CD4-positive, alpha-beta memory T cell (primary cell): ENCODE measurements around the gene MMP10. TPM values are rescaled to one million over a fixed set of nuclear protein-coding genes. Genes with fewer than 3 reads are reported as not detected.

ENCODE experiments used
- CTCF ChIA-PET: fragments of 350-600 bp; sonication (Branson Sonifier 250); formaldehyde crosslinking; loops from one replicate; lab custom pipeline; 2021; ENCODE audit warnings: inconsistent platforms; ENCODE audit not compliant: partially characterized antibody; lab: Charles Lee
- POLR2A ChIA-PET: fragments of 350-600 bp; sonication (Branson Sonifier 250); formaldehyde crosslinking; loops from one replicate; lab custom pipeline; 2021; ENCODE audit not compliant: partially characterized antibody; lab: Charles Lee
- DNase-seq, 5 donors: peaks; one replicate each; pipeline versions ENCODE4 v3.0.0 to v3.0.0-alpha.2; 2020 to 2022; ENCODE audit warnings: mixed read lengths in 1 of 5
- H3K27ac ChIP-seq: one replicate; pipeline ENCODE4 v1.7.0; 2013; ENCODE audit warnings: low read depth, low read length
- H3K27me3 ChIP-seq: 2 replicates; pipeline ENCODE4 v1.7.0; 2013; ENCODE audit warnings: mild to moderate bottlenecking, low read length, moderate library complexity; ENCODE audit not compliant: insufficient read depth
- H3K36me3 ChIP-seq: 2 replicates; pipeline ENCODE4 v1.7.0; 2013; ENCODE audit warnings: mild to moderate bottlenecking, low read length, moderate library complexity; ENCODE audit not compliant: insufficient read depth
- H3K4me1 ChIP-seq: 2 replicates; pipeline ENCODE4 v1.7.0; 2013; ENCODE audit warnings: mild to moderate bottlenecking, low read length, moderate library complexity; ENCODE audit not compliant: insufficient read depth
- H3K4me3 ChIP-seq, 2 donors: one replicate each; pipeline ENCODE4 v1.7.0; 2013; ENCODE audit warnings: low read length in 2 of 2, mild to moderate bottlenecking in 1 of 2
- H3K9me3 ChIP-seq, 2 donors: one replicate each; pipeline ENCODE4 v1.7.0; 2013; ENCODE audit warnings: low read length in 2 of 2, control low read depth in 1 of 2; ENCODE audit not compliant: control insufficient read depth in 1 of 2
- H3K27ac Mint-ChIP-seq, 7 donors: one replicate each; pipeline ENCODE4 v1.8.0; 2020 to 2021; ENCODE audit warnings: mixed read lengths in 7 of 7, mild to moderate bottlenecking in 6 of 7, inconsistent platforms in 3 of 7, moderate library complexity in 3 of 7
- H3K27me3 Mint-ChIP-seq, 2 donors: one replicate each; pipeline ENCODE4 v1.8.0; 2020 to 2021; ENCODE audit warnings: mixed read lengths in 2 of 2
- H3K36me3 Mint-ChIP-seq, 2 donors: one replicate each; pipeline ENCODE4 v1.8.0; 2020 to 2021; ENCODE audit warnings: mixed read lengths in 2 of 2, inconsistent platforms in 1 of 2, mild to moderate bottlenecking in 1 of 2
- H3K4me1 Mint-ChIP-seq, 4 donors: one replicate each; pipeline ENCODE4 v1.8.0; 2020 to 2021; ENCODE audit warnings: mixed read lengths in 4 of 4, mild to moderate bottlenecking in 1 of 4
- H3K4me3 Mint-ChIP-seq, 8 donors: one replicate each; pipeline ENCODE4 v1.8.0; 2020 to 2021; ENCODE audit warnings: mixed read lengths in 8 of 8, mild to moderate bottlenecking in 7 of 8, moderate library complexity in 6 of 8, inconsistent platforms in 3 of 8
- H3K9me3 Mint-ChIP-seq, 8 donors: one replicate each; pipeline ENCODE4 v1.8.0; 2020 to 2021; ENCODE audit warnings: mixed read lengths in 8 of 8, mild to moderate bottlenecking in 5 of 8, inconsistent platforms in 3 of 8, moderate library complexity in 1 of 8
- intact Hi-C: fragments of 100-400 bp; cut with micrococcal nuclease; formaldehyde crosslinking; loops from one replicate; pipeline ENCODE4 v1.15.1; 2023
- polyA plus RNA-seq, 2 donors: library from polyadenylated mRNA; unstranded; fragments of 300-500 nt; fragmentation: Illumina TruSeq; gene quantifications; one replicate each; pipeline ENCODE4 v1.2.3, GENCODE V29; 2021
- total RNA-seq, 2 experiments: library from RNA; stranded (reverse); gene quantifications; one replicate each; pipeline ENCODE4 v1.2.3, GENCODE V29; 2021

The MMP10 gene
- total and polyA plus RNA-seq, 4 experiments from 2014 or later = not detected

DNA sequence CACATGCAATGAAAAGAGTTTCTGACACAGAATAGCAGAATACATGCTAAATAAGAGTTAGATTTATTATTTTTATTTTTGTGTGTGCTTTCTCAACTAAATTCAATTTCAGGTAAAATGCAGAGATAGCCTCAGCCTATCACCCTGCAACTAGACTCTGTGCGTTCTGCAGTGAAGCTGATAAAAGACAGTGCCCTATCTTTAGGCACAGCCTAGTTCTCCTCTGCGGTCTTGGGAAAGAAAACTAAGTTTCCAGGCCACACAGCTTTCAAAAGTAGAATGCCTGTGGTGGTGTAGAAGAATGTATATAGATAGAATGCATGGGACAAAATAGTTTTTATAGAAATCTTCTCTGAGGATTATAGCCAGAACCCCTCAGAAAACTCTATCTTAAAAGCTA lies 29.5 kb upstream of the MMP10 start:
- Mint-ChIP-seq H3K27ac (no peak overlapping the region), H3K4me1 (no peaks in the 10 kb centered on the region), H3K4me3 (no peak overlapping the region), H3K27me3 (peaks cover 0 to 3% of the 10 kb centered on the region in 2 donors), H3K9me3 (peaks cover 0 to 7% (median under 1%) of the 10 kb centered on the region in 8 donors), H3K36me3 (no peaks in the 10 kb centered on the region)
- Histone ChIP-seq H3K9me3 (no peaks in the 10 kb centered on the region), H3K27me3 (no peaks in the 10 kb centered on the region), H3K4me3 (no peak overlapping the region), H3K27ac (no peak overlapping the region), H3K36me3 (no peaks in the 10 kb centered on the region), H3K4me1 (no peaks in the 10 kb centered on the region)
- ChIA-PET CTCF (no interaction called here), POLR2A (no interaction called here)
- DNase-seq = no peak
- intact Hi-C loops = no loop called here

- DNase-seq = no peak
- Histone ChIP-seq H3K9me3 (no peaks in the 10 kb centered on the region), H3K4me1 (no peaks in the 10 kb centered on the region), H3K27ac (no peak overlapping the region), H3K27me3 (no peaks in the 10 kb centered on the region), H3K36me3 (no peaks in the 10 kb centered on the region), H3K4me3 (no peak overlapping the region)
- CTCF ChIA-PET = no interaction called here
- H3K27me3 Mint-ChIP-seq = peaks cover 0 to 13% of the 10 kb centered on the region in 2 donors
- no peaks in the 10 kb centered on the region for H3K4me1 Mint-ChIP-seq
- H3K36me3 Mint-ChIP-seq = no peaks in the 10 kb centered on the region
- no peak overlapping the region for H3K4me3 Mint-ChIP-seq
- no peaks in the 10 kb centered on the region for H3K9me3 Mint-ChIP-seq
- intact Hi-C loops = no loop called here
- H3K27ac Mint-ChIP-seq = no peak overlapping the region
- POLR2A ChIA-PET = no interaction called here
Measured at GRCh38 chr11:102807921-102808320, 27.5 kb upstream of the MMP10 start.

GRCh38 chr11:102806296-102806695 lies 25.9 kb upstream of the MMP10 start:
- Mint-ChIP-seq H3K4me3 (no peak overlapping the region), H3K27me3 (peaks cover 0 to 13% of the 10 kb centered on the region in 2 donors), H3K27ac (no peak overlapping the region), H3K36me3 (no peaks in the 10 kb centered on the region), H3K9me3 (no peaks in the 10 kb centered on the region), H3K4me1 (no peaks in the 10 kb centered on the region)
- no peaks in the 10 kb centered on the region for H3K4me1 ChIP-seq
- ChIA-PET CTCF (no interaction called here), POLR2A (no interaction called here)
- no peak overlapping the region for H3K4me3 ChIP-seq
- no peak overlapping the region for H3K27ac ChIP-seq
- DNase-seq = no peak
- H3K9me3 ChIP-seq = no peaks in the 10 kb centered on the region
- H3K27me3 ChIP-seq = no peaks in the 10 kb centered on the region
- intact Hi-C loops = no loop called here
- H3K36me3 ChIP-seq = no peaks in the 10 kb centered on the region

- Mint-ChIP-seq H3K4me3 (no peak overlapping the region), H3K36me3 (no peaks in the 10 kb centered on the region), H3K9me3 (peaks cover 0 to 1% (median 0%) of the 10 kb centered on the region in 8 donors), H3K27ac (no peak overlapping the region), H3K27me3 (peaks cover 2 to 9% of the 10 kb centered on the region in 2 donors), H3K4me1 (no peaks in the 10 kb centered on the region)
- Histone ChIP-seq H3K27ac (no peak overlapping the region), H3K4me3 (no peak overlapping the region), H3K27me3 (no peaks in the 10 kb centered on the region), H3K4me1 (no peaks in the 10 kb centered on the region), H3K36me3 (no peaks in the 10 kb centered on the region), H3K9me3 (no peaks in the 10 kb centered on the region)
- intact Hi-C loops = no loop called here
- DNase-seq = no peak
- CTCF ChIA-PET = no interaction called here
- POLR2A ChIA-PET = no interaction called here
Measured at GRCh38 chr11:102802341-102802740, 21.9 kb upstream of the MMP10 start.

GRCh38 chr11:102800767-102801166 lies 20.3 kb upstream of the MMP10 start:
- Histone ChIP-seq H3K27ac (no peak overlapping the region), H3K4me3 (no peak overlapping the region), H3K9me3 (no peaks in the 10 kb centered on the region), H3K4me1 (no peaks in the 10 kb centered on the region), H3K27me3 (no peaks in the 10 kb centered on the region), H3K36me3 (no peaks in the 10 kb centered on the region)
- peaks cover 3 to 9% of the 10 kb centered on the region in 2 donors for H3K27me3 Mint-ChIP-seq
- CTCF ChIA-PET = no interaction called here
- H3K4me3 Mint-ChIP-seq = no peak overlapping the region
- H3K27ac Mint-ChIP-seq = no peak overlapping the region
- intact Hi-C loops = no loop called here
- POLR2A ChIA-PET = no interaction called here
- no peaks in the 10 kb centered on the region for H3K36me3 Mint-ChIP-seq
- no peak for DNase-seq
- peaks cover 0 to 1% (median 0%) of the 10 kb centered on the region in 8 donors for H3K9me3 Mint-ChIP-seq
- H3K4me1 Mint-ChIP-seq = no peaks in the 10 kb centered on the region

GRCh38 chr11:102799681-102800340 lies 19.4 kb upstream of the MMP10 start:
- Mint-ChIP-seq H3K9me3 (peaks cover 0 to 1% (median 0%) of the 10 kb centered on the region in 8 donors), H3K36me3 (no peaks in the 10 kb centered on the region), H3K27ac (no peak overlapping the region), H3K27me3 (peaks cover 3 to 9% of the 10 kb centered on the region in 2 donors), H3K4me3 (no peak overlapping the region), H3K4me1 (no peaks in the 10 kb centered on the region)
- no peaks in the 10 kb centered on the region for H3K36me3 ChIP-seq
- H3K4me1 ChIP-seq = no peaks in the 10 kb centered on the region
- POLR2A ChIA-PET = no interaction called here
- H3K27me3 ChIP-seq = no peaks in the 10 kb centered on the region
- no peaks in the 10 kb centered on the region for H3K9me3 ChIP-seq
- no peak for DNase-seq
- CTCF ChIA-PET = no interaction called here
- no peak overlapping the region for H3K4me3 ChIP-seq
- no peak overlapping the region for H3K27ac ChIP-seq
- intact Hi-C loops = no loop called here

- Mint-ChIP-seq H3K9me3 (peaks cover 0 to 1% (median 0%) of the 10 kb centered on the region in 8 donors), H3K4me3 (no peak within 1 kb of the TSS), H3K27me3 (peaks cover 0 to 3% of the 10 kb centered on the region in 2 donors), H3K36me3 (no peaks in the 10 kb centered on the region), H3K27ac (no peak within 1 kb of the TSS), H3K4me1 (no peaks in the 10 kb centered on the region)
- ChIA-PET POLR2A (no interaction called here), CTCF (no interaction called here)
- Histone ChIP-seq H3K4me1 (no peaks in the 10 kb centered on the region), H3K9me3 (no peaks in the 10 kb centered on the region), H3K27me3 (no peaks in the 10 kb centered on the region), H3K36me3 (no peaks in the 10 kb centered on the region), H3K4me3 (no peak within 1 kb of the TSS), H3K27ac (no peak within 1 kb of the TSS)
- intact Hi-C loops = no loop called here
- no peak for DNase-seq
Measured at GRCh38 chr11:102798012-102798746, 17.8 kb upstream of the MMP10 start, which contains the start of gene MMP1. Gene MMP1 (minus strand): TSS chr11:102798160. CDS start chr11:102798092, 68 bp downstream.
